ENCODE measurements around the gene B4GAT1. TPM values are rescaled to one million over a fixed set of nuclear protein-coding genes. Genes with fewer than 3 reads are reported as not detected.
"Not testable (repeated sequence)": the region's sequence is repeated elsewhere in the genome, so short reads cannot be mapped to it uniquely, and the experiment has no call there.

Gene B4GAT1
- total RNA-seq, 2 donors from 2014 or later: 16.5 to 20.0 TPM

GRCh38 chr11:66327171-66328030 lies 20.0 kb downstream of the B4GAT1 start:
- no peak for DNase-seq (ENCODE audit: low spot score)
- intact Hi-C loops (cut with DNase I): no loop called here

- DNase-seq (ENCODE audit: low spot score): no peak
- intact Hi-C loops (cut with DNase I): no loop called here
These were observed 20.9 kb downstream of the B4GAT1 start for GRCh38 chr11:66326261-66327111.

- intact Hi-C loops (cut with DNase I): no loop called here
- no peak for DNase-seq (ENCODE audit: low spot score)
These were observed 22.2 kb downstream of the B4GAT1 start for GRCh38 chr11:66325263-66325671.

- DNase-seq (ENCODE audit: low spot score): no peak
- intact Hi-C loops (cut with DNase I): no loop called here
These were observed 22.8 kb downstream of the B4GAT1 start for GRCh38 chr11:66324664-66325063.

- intact Hi-C loops (cut with DNase I): no loop called here
- DNase-seq (ENCODE audit: low spot score): no peak
These were observed 23.7 kb downstream of the B4GAT1 start for GRCh38 chr11:66323684-66324083.

- intact Hi-C loops (cut with DNase I): no loop called here
- DNase-seq (ENCODE audit: low spot score): peak; percentile 95
These were observed 24.5 kb downstream of the B4GAT1 start for GRCh38 chr11:66322732-66323427.

- no peak for DNase-seq (ENCODE audit: low spot score)
- intact Hi-C loops (cut with DNase I): no loop called here
These were observed 25.8 kb downstream of the B4GAT1 start for GRCh38 chr11:66321606-66322005.

- intact Hi-C loops (cut with DNase I); DNase-seq (ENCODE audit: low spot score): not testable (repeated sequence)
These were observed 26.7 kb downstream of the B4GAT1 start for GRCh38 chr11:66320748-66321147.

- intact Hi-C loops (cut with DNase I); DNase-seq (ENCODE audit: low spot score): not testable (repeated sequence)
These were observed 27.1 kb downstream of the B4GAT1 start for GRCh38 chr11:66320289-66320688.

GRCh38 chr11:66318600-66318970 lies 28.8 kb downstream of the B4GAT1 start:
- intact Hi-C loops (cut with DNase I): no loop called here
- no peak for DNase-seq (ENCODE audit: low spot score)

GRCh38 chr11:66317723-66318599 lies 29.5 kb downstream of the B4GAT1 start:
- intact Hi-C loops (cut with DNase I): no loop called here
- DNase-seq (ENCODE audit: low spot score): no peak

GRCh38 chr11:66317322-66317722 lies 30.1 kb downstream of the B4GAT1 start:
- no peak for DNase-seq (ENCODE audit: low spot score)
- intact Hi-C loops (cut with DNase I): no loop called here

GRCh38 chr11:66316849-66317251 lies 30.6 kb downstream of the B4GAT1 start, which contains the start of gene CD248:
Gene CD248, minus strand, starts transcription at chr11:66317044. Its CDS starts 17 bp downstream, at chr11:66317027.
- DNase-seq (ENCODE audit: low spot score): peak; percentile 92

GRCh38 chr11:66315921-66316811 lies 31.3 kb downstream of the B4GAT1 start:
- intact Hi-C loops (cut with DNase I): no loop called here
- DNase-seq (ENCODE audit: low spot score): peak; percentile 81

More at GRCh38 chr11:66316849-66317251, 30.6 kb downstream of the B4GAT1 start, which contains the start of gene CD248:
- intact Hi-C loops (cut with DNase I): no loop called here

GRCh38 chr11:66315498-66315885 lies 31.9 kb downstream of the B4GAT1 start:
- intact Hi-C loops (cut with DNase I): no loop called here
- peak; percentile 76 for DNase-seq (ENCODE audit: low spot score)

GRCh38 chr11:66314561-66315497 lies 32.6 kb downstream of the B4GAT1 start:
- peak; percentile 76 for DNase-seq (ENCODE audit: low spot score)
- intact Hi-C loops (cut with DNase I): no loop called here

- intact Hi-C loops (cut with DNase I): no loop called here
These were observed 33.3 kb downstream of the B4GAT1 start for GRCh38 chr11:66314186-66314501.

More at GRCh38 chr11:66314186-66314501, 33.3 kb downstream of the B4GAT1 start:
- DNase-seq (ENCODE audit: low spot score): no peak
